IPS-NIHi7 (cell line): ENCODE data around the gene EFCAB8.
"Not testable (repeated sequence)": the region's sequence is repeated elsewhere in the genome, so short reads cannot be mapped to it uniquely, and the experiment has no call there.

Experiments used
- DNase-seq: peaks from one replicate; pipeline ENCODE4 v3.0.0; 2012; ENCODE audit warnings: mixed read lengths; ENCODE audit errors: extremely low spot score

EFCAB8 gene

GRCh38 chr20:32842688-32843524 lies 15.8 kb upstream of the EFCAB8 start:
- DNase-seq: no peak

DNA sequence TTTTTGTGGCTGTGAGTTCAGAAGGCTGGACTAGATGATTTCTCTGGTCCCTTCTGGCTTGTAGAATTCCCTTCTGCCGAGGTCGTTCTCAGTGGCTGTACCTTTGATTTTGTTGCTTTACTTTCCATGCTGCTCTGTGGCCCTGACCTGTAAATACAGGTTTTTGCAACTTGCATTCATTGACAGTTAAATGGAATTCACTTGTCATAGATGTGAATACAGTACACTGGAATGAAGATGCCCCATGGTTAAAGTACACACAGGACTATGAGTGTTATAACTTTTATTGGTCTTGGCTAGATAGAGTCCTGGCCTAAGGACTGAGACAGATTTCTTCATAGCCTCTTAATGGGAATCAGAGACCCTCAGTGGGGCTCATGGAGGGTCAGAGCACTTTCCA lies 12.9 kb upstream of the EFCAB8 start:
- no peak for DNase-seq

DNA sequence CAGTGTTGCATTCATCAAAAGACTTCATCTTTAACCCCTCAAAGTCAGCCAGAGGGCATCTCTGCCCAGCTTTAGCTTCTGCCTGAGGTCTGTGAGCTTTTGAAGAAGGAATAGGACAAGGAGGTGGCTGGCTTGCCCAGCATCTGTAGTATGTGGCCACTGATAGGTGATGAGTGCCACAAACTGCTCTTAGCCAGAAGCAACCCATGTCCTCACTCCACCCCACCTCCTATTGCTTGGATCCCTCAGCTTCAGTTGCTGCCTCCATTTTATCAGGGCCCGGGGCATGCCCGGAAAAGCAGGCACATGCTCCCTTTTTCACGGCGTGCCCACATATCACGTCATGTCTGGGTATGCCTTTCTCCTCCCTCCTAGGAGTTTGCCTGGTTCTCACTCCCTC lies 11.9 kb upstream of the EFCAB8 start:
- no peak for DNase-seq

DNA sequence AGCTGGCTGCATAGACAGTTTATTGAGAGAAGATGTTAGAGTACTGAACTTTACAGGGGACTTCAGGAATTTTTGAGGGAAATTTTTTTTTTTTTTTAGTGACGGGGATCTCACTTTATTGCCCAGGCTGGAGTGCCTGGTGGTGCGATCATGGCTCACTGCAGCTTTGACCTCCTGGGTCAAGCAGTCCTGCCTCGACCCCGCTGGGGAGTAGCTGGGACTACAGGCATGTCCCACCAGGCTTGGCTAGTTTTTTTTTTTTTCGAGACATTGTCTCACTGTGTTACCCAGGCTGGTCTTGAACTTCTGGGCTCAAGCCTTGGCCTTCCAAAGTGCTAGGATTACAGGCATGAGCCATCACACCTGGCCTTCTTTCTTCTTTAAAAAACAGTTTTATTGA lies 10.8 kb upstream of the EFCAB8 start:
- no peak for DNase-seq

DNA sequence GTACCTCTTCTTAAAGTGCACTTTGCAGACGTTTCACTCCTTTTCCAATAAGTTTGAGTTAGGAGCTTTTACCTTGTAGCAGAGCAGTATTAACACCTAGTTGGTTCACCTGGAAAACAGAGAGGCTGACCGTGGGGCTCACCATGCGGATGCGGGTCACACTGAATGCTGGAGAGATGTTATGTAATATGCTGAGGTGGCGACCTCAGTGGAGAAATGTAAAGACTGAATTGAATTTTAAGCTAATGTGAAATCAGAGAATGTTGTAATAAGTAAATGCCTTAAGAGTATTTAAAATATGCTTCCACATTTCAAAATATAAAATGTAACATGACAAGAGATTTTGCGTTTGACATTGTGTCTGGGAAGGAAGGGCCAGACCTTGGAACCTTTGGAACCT lies 9.9 kb upstream of the EFCAB8 start:
- DNase-seq: no peak

GRCh38 chr20:32849577-32849976 lies 9.1 kb upstream of the EFCAB8 start:
- DNase-seq: no peak

DNA sequence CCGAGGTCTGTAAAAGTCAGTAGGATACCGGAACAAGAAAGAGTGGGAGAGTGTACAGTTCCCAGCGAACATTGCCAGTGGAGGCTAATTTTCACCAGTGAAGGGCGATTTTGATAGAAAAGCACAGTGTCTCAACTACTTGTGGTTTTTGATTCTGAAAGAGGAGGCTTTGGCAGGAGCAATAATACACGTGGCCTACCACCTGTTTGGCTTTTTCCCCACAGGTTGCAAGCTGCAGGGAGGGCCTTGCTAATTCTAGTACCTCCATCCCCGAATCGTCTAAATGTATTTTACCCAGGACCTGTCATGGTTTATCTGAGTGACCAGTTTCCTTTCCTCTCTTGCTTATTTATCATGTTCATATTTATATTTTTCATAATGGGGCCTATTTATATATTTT lies 3.3 kb upstream of the EFCAB8 start:
- no peak for DNase-seq

DNA sequence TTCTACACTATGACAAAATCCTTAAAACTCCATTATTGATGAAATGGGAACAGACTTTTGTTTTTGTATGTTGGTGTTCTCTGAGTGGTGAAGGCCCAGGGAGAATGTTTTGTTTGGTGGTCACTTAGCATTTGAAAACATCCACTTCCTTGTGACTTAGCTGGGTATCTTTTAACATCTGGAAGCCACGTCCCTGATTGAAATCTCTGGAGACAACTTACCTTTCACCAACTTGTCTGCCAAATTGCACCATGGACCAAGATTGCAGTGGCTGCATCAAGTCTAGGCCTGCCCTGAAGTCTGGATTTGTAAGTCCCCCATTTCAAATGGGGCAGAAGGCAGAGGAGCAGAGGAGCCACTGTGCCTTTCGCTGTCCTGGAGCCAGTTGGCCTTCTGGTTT lies 534 bp upstream of the EFCAB8 start:
- DNase-seq: peak; percentile 56

- DNase-seq: no peak
Measured at GRCh38 chr20:32861446-32861845, 2.7 kb downstream of the EFCAB8 start.

DNA sequence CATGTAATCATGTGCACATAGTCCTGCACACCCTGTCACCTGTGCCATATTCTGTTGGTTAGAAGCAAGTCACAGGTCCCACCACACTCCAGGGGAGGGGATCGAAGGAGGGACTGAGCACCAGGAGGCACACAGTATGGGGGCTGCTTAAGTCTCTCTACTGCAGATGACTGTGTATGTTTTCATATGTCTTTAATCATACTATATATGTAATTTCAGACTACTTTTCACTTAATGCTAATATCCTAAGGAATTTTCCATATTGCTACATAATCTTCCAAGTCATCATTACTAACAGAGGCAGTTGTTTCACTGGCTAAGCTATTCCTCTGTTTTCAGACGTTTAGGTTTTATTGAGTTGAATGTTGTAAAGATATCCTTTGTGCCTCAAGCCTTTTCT lies 10.8 kb downstream of the EFCAB8 start:
- DNase-seq: no peak

- DNase-seq: not testable (repeated sequence)
Measured at GRCh38 chr20:32870526-32870925, 11.8 kb downstream of the EFCAB8 start.

- no peak for DNase-seq
Measured at GRCh38 chr20:32870985-32871384, 12.3 kb downstream of the EFCAB8 start.

GRCh38 chr20:32871627-32872160 lies 13.0 kb downstream of the EFCAB8 start:
- no peak for DNase-seq

GRCh38 chr20:32872266-32872665 lies 13.5 kb downstream of the EFCAB8 start:
- DNase-seq: no peak

GRCh38 chr20:32875673-32876072 lies 16.9 kb downstream of the EFCAB8 start:
- no peak for DNase-seq

GRCh38 chr20:32877507-32877906 lies 18.8 kb downstream of the EFCAB8 start:
- no peak for DNase-seq

GRCh38 chr20:32878820-32879219 lies 20.1 kb downstream of the EFCAB8 start:
- DNase-seq: no peak

- no peak for DNase-seq
Measured at GRCh38 chr20:32879538-32879937, 20.8 kb downstream of the EFCAB8 start.

DNA sequence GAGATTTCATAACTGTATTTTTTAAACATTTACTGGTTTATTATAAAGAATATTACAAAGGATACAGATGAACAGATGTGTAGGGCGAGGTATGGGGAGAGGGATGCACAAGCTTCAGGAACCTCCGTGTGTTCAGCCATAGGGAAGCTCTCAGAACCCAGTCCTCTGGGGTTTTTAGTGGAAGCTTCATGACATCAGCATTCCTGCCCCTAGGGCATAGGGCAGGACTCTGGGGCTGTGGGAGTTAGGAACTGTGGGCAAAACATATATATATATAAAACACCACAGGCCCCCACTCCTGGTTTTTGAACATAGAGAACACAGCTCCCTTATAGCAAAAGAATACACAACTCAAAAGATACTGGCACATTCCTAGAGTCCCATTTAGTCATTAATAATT lies 21.9 kb downstream of the EFCAB8 start:
- DNase-seq: no peak

DNA sequence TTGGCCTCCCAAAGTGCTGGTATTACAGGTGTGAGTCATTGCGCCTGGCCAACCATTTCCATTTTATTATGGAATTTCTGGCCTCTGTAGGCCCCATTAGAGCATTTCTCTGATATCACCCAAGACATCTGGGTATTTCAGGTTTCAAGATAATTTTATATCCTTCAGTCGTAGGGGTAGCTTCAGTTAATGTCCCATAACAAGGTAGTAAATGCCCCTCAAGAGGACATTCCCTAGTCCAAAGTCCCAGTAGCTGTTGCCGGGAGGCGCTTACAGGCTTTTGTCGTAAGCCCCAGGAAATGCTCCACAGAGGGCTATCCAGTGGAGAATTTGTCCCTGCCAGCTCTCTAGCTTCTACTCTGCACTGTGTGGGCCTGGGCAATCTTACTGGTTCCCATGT lies 24.4 kb downstream of the EFCAB8 start:
- DNase-seq: no peak

DNA sequence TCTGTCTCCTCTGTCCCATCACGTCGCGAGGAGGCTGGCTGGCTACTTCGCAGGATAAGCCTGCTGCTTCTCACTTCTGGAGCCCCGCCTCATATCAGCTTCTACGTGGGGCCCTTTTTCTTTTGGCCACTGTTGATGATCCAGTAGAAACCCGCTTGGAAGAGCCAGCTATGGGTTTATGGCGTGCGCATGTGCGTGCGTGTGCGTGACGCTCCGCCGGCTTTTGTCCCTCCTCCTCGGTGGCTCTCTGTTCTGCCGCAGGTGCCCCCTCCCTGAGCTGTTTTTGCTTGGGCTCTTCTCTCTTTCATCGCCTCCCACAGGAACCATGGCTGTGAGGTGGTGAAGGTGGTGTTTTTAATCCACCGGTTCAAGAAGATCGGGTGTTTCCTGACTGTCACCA lies 26.5 kb downstream of the EFCAB8 start:
- DNase-seq: no peak

GRCh38 chr20:32885952-32886351 lies 27.2 kb downstream of the EFCAB8 start:
- no peak for DNase-seq

DNA sequence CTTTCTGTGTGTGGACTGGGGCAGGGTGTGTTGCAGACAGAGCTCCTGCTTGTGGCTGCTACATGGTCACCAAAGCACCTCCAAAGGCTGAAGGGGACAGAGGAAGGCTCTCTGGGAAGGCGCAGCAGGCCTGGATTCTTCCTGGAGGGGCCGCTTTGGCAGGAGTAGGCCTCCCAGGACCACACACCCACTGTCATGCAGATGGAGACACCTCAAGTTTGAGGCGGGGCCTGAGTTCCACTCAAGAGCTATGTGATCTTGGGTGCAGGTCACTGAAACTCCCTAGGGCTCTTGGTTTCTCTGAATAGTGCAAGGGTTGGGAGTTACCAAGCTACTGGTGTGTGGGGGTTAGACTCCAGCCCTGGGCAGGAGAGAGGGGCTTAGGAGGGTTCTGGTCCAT lies 27.9 kb downstream of the EFCAB8 start:
- DNase-seq: peak; percentile 46

GRCh38 chr20:32887492-32887891 lies 28.8 kb downstream of the EFCAB8 start:
- no peak for DNase-seq
